Loucy (cell line): ENCODE data around the gene PCDH10.

ENCODE experiments used
- EZH2phosphoT487 ChIP-seq: fragments of 200-600 bp; IDR thresholded peaks from 2 replicates; pipeline ENCODE4 v1.6.1; 2018; ENCODE audit warnings: antibody characterized with exemption, mild to moderate bottlenecking, moderate library complexity, borderline replicate concordance
- TF ChIP-seq, protein P1 (sequence below): fragments of 200-600 bp; sonication (generic); conservative IDR thresholded peaks from 2 replicates; pipeline ENCODE4 v1.5.1; 2014; ENCODE audit warnings: mild to moderate bottlenecking, antibody characterized with exemption, low read length

DNA sequence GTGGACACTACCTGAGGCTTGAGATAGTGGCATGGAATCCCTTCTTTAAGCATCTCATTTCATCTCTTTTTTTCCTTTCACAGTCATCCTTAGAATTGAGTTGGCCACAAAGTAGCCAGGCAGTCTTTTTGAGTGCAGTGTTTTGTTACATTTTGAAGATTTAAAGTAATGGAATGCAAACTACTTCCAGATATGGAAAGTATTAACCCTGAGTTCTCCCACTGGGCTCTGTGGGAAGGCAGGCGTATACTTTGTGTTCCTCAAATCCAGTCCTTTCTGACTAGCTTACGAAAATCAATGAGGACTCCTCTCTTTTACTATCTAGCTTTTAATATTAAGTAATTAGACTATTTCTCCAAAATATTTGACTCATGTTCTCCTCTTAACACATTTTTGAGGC lies 29.9 kb downstream of the PCDH10 start:
- TF ChIP-seq, protein P1, sequence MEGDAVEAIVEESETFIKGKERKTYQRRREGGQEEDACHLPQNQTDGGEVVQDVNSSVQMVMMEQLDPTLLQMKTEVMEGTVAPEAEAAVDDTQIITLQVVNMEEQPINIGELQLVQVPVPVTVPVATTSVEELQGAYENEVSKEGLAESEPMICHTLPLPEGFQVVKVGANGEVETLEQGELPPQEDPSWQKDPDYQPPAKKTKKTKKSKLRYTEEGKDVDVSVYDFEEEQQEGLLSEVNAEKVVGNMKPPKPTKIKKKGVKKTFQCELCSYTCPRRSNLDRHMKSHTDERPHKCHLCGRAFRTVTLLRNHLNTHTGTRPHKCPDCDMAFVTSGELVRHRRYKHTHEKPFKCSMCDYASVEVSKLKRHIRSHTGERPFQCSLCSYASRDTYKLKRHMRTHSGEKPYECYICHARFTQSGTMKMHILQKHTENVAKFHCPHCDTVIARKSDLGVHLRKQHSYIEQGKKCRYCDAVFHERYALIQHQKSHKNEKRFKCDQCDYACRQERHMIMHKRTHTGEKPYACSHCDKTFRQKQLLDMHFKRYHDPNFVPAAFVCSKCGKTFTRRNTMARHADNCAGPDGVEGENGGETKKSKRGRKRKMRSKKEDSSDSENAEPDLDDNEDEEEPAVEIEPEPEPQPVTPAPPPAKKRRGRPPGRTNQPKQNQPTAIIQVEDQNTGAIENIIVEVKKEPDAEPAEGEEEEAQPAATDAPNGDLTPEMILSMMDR, result no peak
- TF ChIP-seq EZH2phosphoT487, result no peak
